Stimulated activated CD8-positive, alpha-beta memory T cell treated with anti-CD3 and anti-CD28 coated beads, Interleukin-15, amount 100 ng/mL, for 4 hours (primary cell): Measurements from ENCODE around the gene DENND2A.
"Not testable (repeated sequence)": the region's sequence is repeated elsewhere in the genome, so short reads cannot be mapped to it uniquely, and the experiment has no call there.

ENCODE experiments used
- DNase-seq, 2 donors: peaks; one replicate each; pipeline ENCODE4 v3.0.0-alpha.2; 2020; ENCODE audit warnings: low read depth in 2 of 2

Gene DENND2A

GRCh38 chr7:140646931-140647647 lies 6.5 kb upstream of the DENND2A start:
- DNase-seq = no peak

- no peak for DNase-seq
These were observed 4.7 kb upstream of the DENND2A start for GRCh38 chr7:140645166-140645900.

DNA sequence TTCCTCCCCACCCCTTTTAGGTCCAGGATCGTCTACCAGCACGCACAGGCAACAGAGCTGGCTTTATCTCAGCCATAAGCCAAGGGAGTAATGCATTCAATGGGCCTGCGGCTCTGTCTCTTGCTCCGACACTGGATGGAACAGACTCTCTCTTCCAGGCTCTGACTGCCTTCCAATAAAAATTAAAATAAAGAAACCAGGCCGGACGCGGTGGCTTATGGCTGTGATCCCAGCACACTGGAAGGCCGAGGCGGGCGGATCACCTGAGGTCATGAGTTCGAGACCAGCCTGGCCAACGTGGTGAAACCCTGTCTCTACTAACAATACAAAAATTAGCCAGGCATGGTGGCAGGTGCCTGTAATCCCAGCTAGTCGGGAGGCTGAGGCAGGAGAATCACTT lies 4.1 kb upstream of the DENND2A start:
- DNase-seq = not testable (repeated sequence)

DNA sequence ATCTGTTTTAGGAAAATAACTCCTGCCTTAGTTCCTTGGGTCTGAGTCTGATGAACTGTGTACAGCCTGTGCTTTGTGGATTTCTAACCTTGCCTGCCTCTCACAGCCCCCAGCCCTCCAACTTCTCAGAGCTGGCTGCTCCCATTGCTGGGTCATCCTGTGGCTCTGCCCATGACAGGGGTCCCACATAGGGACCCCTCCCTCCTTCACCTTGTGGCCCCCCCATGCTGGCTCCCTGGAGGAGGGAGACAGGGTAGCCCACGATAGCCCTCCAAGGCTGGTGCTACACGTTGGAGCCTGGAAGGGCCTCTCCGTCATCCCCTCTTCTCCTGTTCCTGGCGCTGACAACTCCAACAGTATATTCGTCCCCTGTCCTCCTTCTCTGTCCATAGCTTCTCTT lies 2.8 kb upstream of the DENND2A start:
- DNase-seq = no peak

GRCh38 chr7:140641524-140642195 lies 1.0 kb upstream of the DENND2A start:
- DNase-seq = no peak

DNA sequence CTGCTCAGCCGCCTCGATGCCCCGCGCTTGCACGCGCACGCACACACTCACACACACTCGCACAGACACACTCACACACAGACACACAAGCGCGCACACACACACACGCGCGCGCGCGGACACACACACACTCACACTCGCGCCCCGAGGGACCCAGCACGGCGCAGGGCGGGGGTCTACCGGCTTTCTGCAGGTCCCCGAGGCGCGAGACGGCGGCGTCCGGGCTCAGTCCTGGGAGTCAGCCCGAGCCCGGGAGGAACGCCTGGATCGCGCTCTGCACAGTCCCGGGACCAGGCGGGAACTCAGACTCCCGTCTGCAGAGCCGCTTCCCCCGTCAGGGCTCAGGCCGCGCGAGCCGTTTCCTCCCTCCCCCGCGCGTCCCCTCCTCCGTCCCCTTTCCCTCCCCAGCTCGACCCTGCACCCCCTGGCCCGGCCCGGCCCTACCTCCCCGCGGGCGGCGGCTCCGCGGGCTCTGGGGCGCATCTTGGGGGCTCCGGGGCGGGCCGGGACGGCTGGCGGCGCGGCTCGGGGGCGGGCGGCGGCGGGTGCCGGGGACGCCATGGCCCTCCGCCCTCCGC lies 464 bp downstream of the DENND2A start:
- DNase-seq = no peak

- DNase-seq = peak in 1 of 2 donors; percentile 8
These were observed 1.1 kb downstream of the DENND2A start for GRCh38 chr7:140639366-140640053.

- DNase-seq = no peak
These were observed 2.3 kb downstream of the DENND2A start for GRCh38 chr7:140638173-140638791.

GRCh38 chr7:140637400-140637799 lies 3.2 kb downstream of the DENND2A start:
- DNase-seq = no peak

- DNase-seq = no peak
These were observed 4.8 kb downstream of the DENND2A start for GRCh38 chr7:140635816-140636215.

DNA sequence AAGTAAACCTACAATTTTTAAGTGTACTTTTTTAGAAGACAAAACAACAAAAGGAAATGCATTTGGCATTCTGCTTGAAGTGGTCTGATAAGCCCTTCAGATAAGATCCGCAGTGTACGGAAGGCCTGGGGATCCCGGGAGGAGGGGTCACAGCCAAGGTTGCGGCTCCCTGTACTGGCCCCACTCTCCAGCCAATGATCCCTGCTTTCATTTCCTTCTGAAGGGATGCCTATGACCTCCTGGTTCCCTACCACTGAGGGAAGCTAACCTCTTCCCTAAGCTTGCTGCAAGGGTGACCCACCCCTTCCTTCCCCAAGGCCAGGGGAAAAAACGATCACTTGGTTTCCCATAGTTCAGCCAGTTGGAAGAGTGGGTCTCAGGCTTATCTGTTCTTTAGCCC lies 5.3 kb downstream of the DENND2A start:
- DNase-seq = no peak

GRCh38 chr7:140631602-140632001 lies 9.0 kb downstream of the DENND2A start:
- DNase-seq = no peak

GRCh38 chr7:140631021-140631420 lies 9.6 kb downstream of the DENND2A start:
- DNase-seq = no peak

- DNase-seq = no peak
These were observed 14.4 kb downstream of the DENND2A start for GRCh38 chr7:140625908-140626868.

- not testable (repeated sequence) for DNase-seq
These were observed 15.4 kb downstream of the DENND2A start for GRCh38 chr7:140625192-140625558.

GRCh38 chr7:140624392-140625191 lies 16.0 kb downstream of the DENND2A start:
- DNase-seq = no peak

DNA sequence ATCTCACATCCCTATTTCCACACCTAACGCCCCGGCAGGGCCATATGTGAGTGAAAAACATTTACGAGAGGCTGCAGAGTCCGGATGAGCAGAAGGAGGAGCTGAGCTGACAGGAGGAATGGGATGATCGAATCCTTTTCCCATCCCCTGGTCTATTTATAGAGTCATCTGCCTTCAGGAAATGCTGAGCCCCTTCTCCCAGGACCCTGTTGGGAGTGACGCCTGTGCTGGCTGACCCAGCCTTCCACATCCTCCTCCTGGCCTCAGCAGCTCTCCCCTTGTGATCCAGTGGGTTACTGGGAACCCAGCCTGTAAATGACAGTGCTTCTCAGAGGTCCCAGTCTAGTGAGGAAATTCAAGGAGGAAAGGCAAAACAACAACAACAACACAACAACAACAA lies 16.6 kb downstream of the DENND2A start:
- DNase-seq = no peak

DNA sequence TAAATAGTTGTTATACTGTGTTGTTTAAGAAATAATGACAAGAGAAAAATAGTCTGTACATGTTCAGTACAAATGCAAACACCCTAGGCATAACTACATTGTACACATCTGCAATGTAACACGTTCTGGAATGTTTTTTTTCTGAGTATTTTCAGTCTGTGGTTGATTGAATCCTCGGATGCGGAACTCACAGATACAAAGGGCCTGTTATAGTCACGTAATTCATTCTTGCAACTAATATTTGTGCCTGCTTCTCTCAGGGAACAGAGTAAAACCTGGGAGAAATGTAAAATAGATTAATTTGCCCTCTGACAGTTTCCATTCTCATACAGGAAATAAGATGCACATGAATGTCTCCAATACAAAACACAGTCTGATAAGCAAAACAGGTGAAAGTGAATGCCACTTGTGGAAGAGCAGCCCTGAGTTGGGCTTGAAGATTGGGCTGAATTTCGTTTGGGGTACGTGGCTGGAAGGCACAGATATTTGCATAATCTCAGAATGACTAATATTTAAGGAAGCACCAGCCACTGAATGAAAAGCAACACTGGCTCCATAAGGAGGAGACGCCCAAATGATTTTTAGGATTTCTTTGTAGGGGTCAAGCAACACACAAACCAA lies 19.1 kb downstream of the DENND2A start:
- no peak for DNase-seq
